ENCODE measurements around the gene FKBP6.
"Not testable (repeated sequence)": the region's sequence is repeated elsewhere in the genome, so short reads cannot be mapped to it uniquely, and the experiment has no call there.

The FKBP6 gene

GRCh38 chr7:73394422-73394821 is 66.5 kb downstream of the FKBP6 start:
- no peaks in the 10 kb centered on the region for H3K36me3 Mint-ChIP-seq
- H3K4me3 Mint-ChIP-seq: no peak overlapping the region

GRCh38 chr7:73395538-73396503 is 67.9 kb downstream of the FKBP6 start:
- Mint-ChIP-seq H3K4me3 (no peak overlapping the region), H3K27me3 (peaks cover 4% of the 10 kb centered on the region), H3K27ac (no peak overlapping the region), H3K36me3 (no peaks in the 10 kb centered on the region), H3K4me1 (no peaks in the 10 kb centered on the region), H3K9me3 (no peaks in the 10 kb centered on the region)

More at GRCh38 chr7:73394422-73394821, 66.5 kb downstream of the FKBP6 start:
- H3K4me1 Mint-ChIP-seq: no peaks in the 10 kb centered on the region
- no peaks in the 10 kb centered on the region for H3K9me3 Mint-ChIP-seq
- no peak overlapping the region for H3K27ac Mint-ChIP-seq
- H3K27me3 Mint-ChIP-seq: peaks cover 4% of the 10 kb centered on the region

- no peaks in the 10 kb centered on the region for H3K9me3 Mint-ChIP-seq
These were observed 69.7 kb downstream of the FKBP6 start for GRCh38 chr7:73397521-73398281.

GRCh38 chr7:73399185-73400050 is 71.5 kb downstream of the FKBP6 start:
- H3K4me1 Mint-ChIP-seq, H3K4me3 Mint-ChIP-seq, H3K9me3 Mint-ChIP-seq, H3K27ac Mint-ChIP-seq, H3K27me3 Mint-ChIP-seq, H3K36me3 Mint-ChIP-seq: not testable (repeated sequence)

More at GRCh38 chr7:73397521-73398281, 69.7 kb downstream of the FKBP6 start:
- H3K27ac Mint-ChIP-seq: no peak overlapping the region
- H3K4me1 Mint-ChIP-seq: no peaks in the 10 kb centered on the region
- no peak overlapping the region for H3K4me3 Mint-ChIP-seq
- H3K27me3 Mint-ChIP-seq: peaks cover 4% of the 10 kb centered on the region
- H3K36me3 Mint-ChIP-seq: no peaks in the 10 kb centered on the region

- not testable (repeated sequence) for H3K4me3 Mint-ChIP-seq, H3K4me1 Mint-ChIP-seq, H3K27me3 Mint-ChIP-seq, H3K9me3 Mint-ChIP-seq, H3K36me3 Mint-ChIP-seq, H3K27ac Mint-ChIP-seq
These were observed 76.9 kb downstream of the FKBP6 start for GRCh38 chr7:73404860-73405259.

All from activated naive CD4-positive, alpha-beta T cell treated with anti-CD3 and anti-CD28 coated beads, Interleukin-2, amount 50 U/mL, for 24 hours (primary cell).